ENCODE results near the gene HOXC12.
A peak's percentile ranks its signal among the peaks of the same experiment; 100 is the strongest.

The HOXC12 gene

GRCh38 chr12:53983568-53983949 is 28.9 kb downstream of the HOXC12 start:
- no peak for DNase-seq

GRCh38 chr12:53983950-53984572 is 29.4 kb downstream of the HOXC12 start:
- DNase-seq: no peak

- peak in 24 of 56 donors; percentile 1 to 66 (median 14) for DNase-seq
Observed at GRCh38 chr12:53984901-53985691, 30.4 kb downstream of the HOXC12 start, which contains the start of gene HOXC10. Gene HOXC10, plus strand, starts transcription at chr12:53985146. Its CDS starts 114 bp downstream, at chr12:53985260.

GRCh38 chr12:53985692-53985993 is 30.9 kb downstream of the HOXC12 start:
- no peak for DNase-seq

GRCh38 chr12:53985994-53986685 is 31.4 kb downstream of the HOXC12 start:
- no peak for DNase-seq

GRCh38 chr12:53986686-53987483 is 32.2 kb downstream of the HOXC12 start:
- no peak for DNase-seq

- DNase-seq: no peak
Observed at GRCh38 chr12:53987787-53988230, 33.1 kb downstream of the HOXC12 start.

- DNase-seq: no peak
Observed at GRCh38 chr12:53988541-53989226, 34.0 kb downstream of the HOXC12 start.

GRCh38 chr12:53989227-53990113 is 34.8 kb downstream of the HOXC12 start:
- DNase-seq: peak in 9 of 56 donors; percentile 1 to 30 (median 11)

- no peak for DNase-seq
Observed at GRCh38 chr12:53990311-53991076, 35.8 kb downstream of the HOXC12 start.

- DNase-seq: no peak
Observed at GRCh38 chr12:53991077-53991460, 36.4 kb downstream of the HOXC12 start.

- DNase-seq: no peak
Observed at GRCh38 chr12:53992377-53992889, 37.7 kb downstream of the HOXC12 start.

- no peak for DNase-seq
Observed at GRCh38 chr12:53993162-53994008, 38.7 kb downstream of the HOXC12 start.

GRCh38 chr12:53994009-53994263 is 39.2 kb downstream of the HOXC12 start:
- no peak for DNase-seq

GRCh38 chr12:53994264-53995001 is 39.7 kb downstream of the HOXC12 start:
- DNase-seq: no peak

- no peak for DNase-seq
Observed at GRCh38 chr12:53995002-53995377, 40.3 kb downstream of the HOXC12 start.
